RWPE2 (cell line): ENCODE data around the gene TMEM89.

Experiments used
- ATAC-seq: fragments of 200-7000 bp; cut with Tn5 transposase; 3 replicates; pipeline ENCODE4 v1.9.1; 2021; ENCODE audit warnings: low read depth
- DNase-seq: peaks from one replicate; pipeline ENCODE4 v3.0.0-alpha.2; 2020; ENCODE audit warnings: low spot score
- H3K27ac ChIP-seq: fragments of 450-650 bp; 2 replicates; pipeline ENCODE4 v1.5.1; 2017; ENCODE audit warnings: mild to moderate bottlenecking; ENCODE audit not compliant: poor library complexity, severe bottlenecking
- H3K27me3 ChIP-seq: fragments of 250-450 bp; sonication (Bioruptor Pico); 2 replicates; pipeline ENCODE4 v1.5.1; 2021; ENCODE audit warnings: mild to moderate bottlenecking, moderate library complexity; ENCODE audit not compliant: insufficient read depth, poor library complexity, severe bottlenecking
- H3K36me3 ChIP-seq: fragments of 250-450 bp; sonication (Bioruptor Pico); 2 replicates; pipeline ENCODE4 v1.5.1; 2020; ENCODE audit warnings: low read depth, mild to moderate bottlenecking, moderate library complexity
- H3K4me1 ChIP-seq: fragments of 250-450 bp; sonication (Bioruptor Pico); 2 replicates; pipeline ENCODE4 v1.5.1; 2021; ENCODE audit warnings: mild to moderate bottlenecking, moderate library complexity; ENCODE audit not compliant: insufficient read depth, poor library complexity, severe bottlenecking
- H3K4me3 ChIP-seq: fragments of 250-450 bp; sonication (Bioruptor Pico); 2 replicates; pipeline ENCODE4 v1.5.1; 2021; ENCODE audit warnings: mild to moderate bottlenecking, moderate library complexity; ENCODE audit not compliant: severe bottlenecking
- H3K9me3 ChIP-seq: fragments of 250-450 bp; sonication (Bioruptor Pico); 2 replicates; pipeline ENCODE4 v1.5.1; 2021; ENCODE audit warnings: mild to moderate bottlenecking, moderate library complexity; ENCODE audit not compliant: severe bottlenecking
- CTCF ChIP-seq: fragments of 450-650 bp; IDR thresholded peaks from one replicate; pipeline ENCODE4 v1.5.1; 2017; ENCODE audit warnings: mild to moderate bottlenecking, moderate library complexity; ENCODE audit not compliant: poor library complexity, severe bottlenecking

Gene TMEM89

GRCh38 chr3:48625600-48625999, 4.0 kb upstream of the TMEM89 start:
- Histone ChIP-seq H3K27ac (no peak overlapping the region), H3K4me1 (no peaks in the 10 kb centered on the region), H3K9me3 (no peaks in the 10 kb centered on the region), H3K27me3 (no peaks in the 10 kb centered on the region), H3K4me3 (no peak overlapping the region), H3K36me3 (peaks cover 49% of the 10 kb centered on the region)
- no peak for TF ChIP-seq CTCF
- ATAC-seq, result no peak
- DNase-seq, result no peak

GRCh38 chr3:48624767-48625166, 3.2 kb upstream of the TMEM89 start:
- ATAC-seq (no peak), DNase-seq (no peak)
- H3K27ac ChIP-seq, result no peak overlapping the region
- TF ChIP-seq CTCF, result no peak
- no peaks in the 10 kb centered on the region for H3K4me1 ChIP-seq
- H3K9me3 ChIP-seq, result no peaks in the 10 kb centered on the region
- H3K36me3 ChIP-seq, result peaks cover 41% of the 10 kb centered on the region
- no peaks in the 10 kb centered on the region for H3K27me3 ChIP-seq
- H3K4me3 ChIP-seq, result no peak overlapping the region

GRCh38 chr3:48623851-48624547, 2.4 kb upstream of the TMEM89 start:
- Histone ChIP-seq H3K27me3 (no peaks in the 10 kb centered on the region), H3K4me3 (no peak overlapping the region), H3K27ac (no peak overlapping the region), H3K4me1 (no peaks in the 10 kb centered on the region), H3K9me3 (no peaks in the 10 kb centered on the region), H3K36me3 (peaks cover 33% of the 10 kb centered on the region)
- ATAC-seq (no peak), DNase-seq (no peak)
- TF ChIP-seq CTCF, result no peak

GRCh38 chr3:48619541-48620524, 1.7 kb downstream of the TMEM89 start:
- Histone ChIP-seq H3K4me1 (no peaks in the 10 kb centered on the region), H3K27me3 (no peaks in the 10 kb centered on the region), H3K4me3 (no peak overlapping the region), H3K9me3 (peaks cover 17% of the 10 kb centered on the region), H3K36me3 (peaks cover 2% of the 10 kb centered on the region; the same call in 1 of the 2 replicates), H3K27ac (no peak overlapping the region)
- no peak for TF ChIP-seq CTCF
- DNase-seq (no peak), ATAC-seq (no peak)
